22Rv1 (cell line): Measurements from ENCODE around the gene LMAN2.

Experiments
- ZFX ChIP-seq: fragments of 450-650 bp; IDR thresholded peaks from 2 replicates; pipeline ENCODE4 v1.6.1; 2017; ENCODE audit warnings: antibody characterized with exemption, borderline replicate concordance
- TF ChIP-seq, protein P1 (sequence below): fragments of 450-650 bp; IDR thresholded peaks from 2 replicates; pipeline ENCODE4 v1.5.1; 2017; ENCODE audit warnings: mild to moderate bottlenecking

DNA sequence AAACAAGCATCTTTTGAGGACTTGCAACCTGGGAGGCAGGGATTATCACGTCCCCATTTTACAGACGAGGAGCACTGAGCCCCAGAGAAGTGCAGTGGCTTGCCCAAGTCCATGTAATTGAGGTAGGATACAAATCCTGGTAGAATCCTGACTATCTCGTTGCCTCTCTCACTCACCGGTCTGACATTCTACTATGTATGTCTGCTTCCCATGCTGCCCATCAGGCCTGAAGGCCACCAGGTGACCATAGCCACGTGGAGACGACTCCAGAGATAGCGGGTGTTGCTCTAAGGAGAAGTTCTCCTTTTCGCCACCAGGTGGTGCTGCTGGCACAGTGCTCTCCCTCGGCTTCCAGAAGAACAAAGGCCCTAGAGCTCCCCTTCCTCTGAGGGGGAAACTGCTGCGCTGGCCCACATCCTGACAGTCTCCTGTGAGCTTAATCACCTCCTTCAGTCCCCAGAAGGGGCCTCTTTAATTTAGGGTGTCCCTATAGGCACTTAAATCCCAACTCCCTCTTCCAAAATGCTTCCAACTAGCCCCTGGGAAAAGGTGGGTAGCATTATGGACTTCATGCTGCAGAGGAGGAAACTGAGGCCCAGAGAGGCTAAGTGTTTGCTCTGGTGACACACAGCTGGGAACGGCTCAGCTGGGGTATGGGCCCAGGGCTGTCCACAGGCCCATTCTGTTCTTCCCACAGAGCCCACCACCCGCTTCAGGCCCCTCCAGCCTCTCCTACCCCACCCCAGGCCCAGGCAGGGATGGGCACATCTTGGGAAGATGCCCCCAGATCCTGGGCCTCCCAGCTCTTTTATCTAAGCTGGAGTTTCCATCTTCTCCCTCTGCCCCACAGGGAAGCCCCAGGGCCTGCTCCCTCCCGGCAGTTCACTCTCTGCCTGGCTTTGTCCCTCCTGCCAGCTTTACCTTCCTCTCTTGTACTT lies 39.2 kb upstream of the LMAN2 start:
- TF ChIP-seq, protein P1, sequence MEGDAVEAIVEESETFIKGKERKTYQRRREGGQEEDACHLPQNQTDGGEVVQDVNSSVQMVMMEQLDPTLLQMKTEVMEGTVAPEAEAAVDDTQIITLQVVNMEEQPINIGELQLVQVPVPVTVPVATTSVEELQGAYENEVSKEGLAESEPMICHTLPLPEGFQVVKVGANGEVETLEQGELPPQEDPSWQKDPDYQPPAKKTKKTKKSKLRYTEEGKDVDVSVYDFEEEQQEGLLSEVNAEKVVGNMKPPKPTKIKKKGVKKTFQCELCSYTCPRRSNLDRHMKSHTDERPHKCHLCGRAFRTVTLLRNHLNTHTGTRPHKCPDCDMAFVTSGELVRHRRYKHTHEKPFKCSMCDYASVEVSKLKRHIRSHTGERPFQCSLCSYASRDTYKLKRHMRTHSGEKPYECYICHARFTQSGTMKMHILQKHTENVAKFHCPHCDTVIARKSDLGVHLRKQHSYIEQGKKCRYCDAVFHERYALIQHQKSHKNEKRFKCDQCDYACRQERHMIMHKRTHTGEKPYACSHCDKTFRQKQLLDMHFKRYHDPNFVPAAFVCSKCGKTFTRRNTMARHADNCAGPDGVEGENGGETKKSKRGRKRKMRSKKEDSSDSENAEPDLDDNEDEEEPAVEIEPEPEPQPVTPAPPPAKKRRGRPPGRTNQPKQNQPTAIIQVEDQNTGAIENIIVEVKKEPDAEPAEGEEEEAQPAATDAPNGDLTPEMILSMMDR: peak; percentile 97
- TF ChIP-seq ZFX: no peak
